HG02610 (cell line): ENCODE results near the gene USP6NL.

Experiments used
- ATAC-seq: cut with Tn5 transposase; IDR thresholded peaks from one replicate; pipeline ENCODE4 v1.9.1; 2021; ENCODE audit warnings: mild to moderate bottlenecking, moderate library complexity; ENCODE audit not compliant: unreplicated experiment

Gene USP6NL

GRCh38 chr10:11594589-11595394 lies 16.7 kb downstream of the USP6NL start:
- ATAC-seq: peak; percentile 28

- ATAC-seq: no peak
Measured at GRCh38 chr10:11593612-11594011, 17.8 kb downstream of the USP6NL start.

GRCh38 chr10:11589738-11590137 lies 21.7 kb downstream of the USP6NL start:
- no peak for ATAC-seq

- ATAC-seq: no peak
Measured at GRCh38 chr10:11588873-11589574, 22.4 kb downstream of the USP6NL start.

GRCh38 chr10:11587722-11588259 lies 23.7 kb downstream of the USP6NL start:
- no peak for ATAC-seq

- no peak for ATAC-seq
Measured at GRCh38 chr10:11586170-11586569, 25.3 kb downstream of the USP6NL start.

GRCh38 chr10:11581213-11581612 lies 30.2 kb downstream of the USP6NL start:
- no peak for ATAC-seq

- ATAC-seq: no peak
Measured at GRCh38 chr10:11579885-11580284, 31.6 kb downstream of the USP6NL start.

GRCh38 chr10:11578802-11579255 lies 32.6 kb downstream of the USP6NL start:
- peak; percentile 71 for ATAC-seq

GRCh38 chr10:11576092-11576809 lies 35.2 kb downstream of the USP6NL start:
- ATAC-seq: no peak

GRCh38 chr10:11573497-11573896 lies 38.0 kb downstream of the USP6NL start:
- peak; percentile 66 for ATAC-seq

GRCh38 chr10:11570751-11571150 lies 40.7 kb downstream of the USP6NL start:
- no peak for ATAC-seq

- ATAC-seq: no peak
Measured at GRCh38 chr10:11569471-11569870, 42.0 kb downstream of the USP6NL start.

GRCh38 chr10:11568578-11568977 lies 42.9 kb downstream of the USP6NL start:
- ATAC-seq: no peak

- ATAC-seq: no peak
Measured at GRCh38 chr10:11564741-11565140, 46.7 kb downstream of the USP6NL start.

- ATAC-seq: no peak
Measured at GRCh38 chr10:11563936-11564335, 47.5 kb downstream of the USP6NL start.

- ATAC-seq: no peak
Measured at GRCh38 chr10:11562888-11563287, 48.6 kb downstream of the USP6NL start.

- ATAC-seq: peak; percentile 87
Measured at GRCh38 chr10:11560076-11560709, 51.3 kb downstream of the USP6NL start.

GRCh38 chr10:11557967-11558366 lies 53.5 kb downstream of the USP6NL start:
- no peak for ATAC-seq

GRCh38 chr10:11557513-11557912 lies 53.9 kb downstream of the USP6NL start:
- ATAC-seq: no peak

GRCh38 chr10:11555556-11555955 lies 55.9 kb downstream of the USP6NL start:
- no peak for ATAC-seq
